Stimulated activated CD4-positive, alpha-beta T cell treated with anti-CD3 and anti-CD28 coated beads, Interleukin-12 subunit alpha, Interleukin-12 subunit beta, amount 100 ng/mL, for 48 hours (primary cell): Measurements from ENCODE around the gene TJAP1.

Source experiments
- DNase-seq, 3 donors: peaks; one replicate each; pipeline ENCODE4 v3.0.0-alpha.2; 2020; ENCODE audit warnings: low read depth in 2 of 3, low spot score in 1 of 3

TJAP1 gene

DNA sequence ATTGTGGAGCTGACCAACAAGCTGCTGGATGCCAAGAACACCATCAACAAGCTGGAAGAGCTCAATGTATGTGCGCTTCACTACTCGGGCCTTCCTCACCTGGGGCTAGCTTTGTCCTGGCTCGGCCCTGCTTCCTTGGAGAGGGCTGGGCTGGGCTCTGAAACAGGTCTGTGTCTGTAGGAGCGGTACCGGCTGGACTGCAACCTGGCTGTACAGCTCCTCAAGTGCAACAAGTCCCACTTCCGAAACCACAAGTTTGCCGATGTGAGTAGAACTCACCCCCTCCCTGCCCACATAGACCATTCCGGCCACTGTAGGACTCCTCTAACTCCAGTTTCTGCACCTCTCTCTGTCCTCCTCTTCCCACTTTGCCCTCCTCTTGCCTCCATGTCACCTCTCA is 26.1 kb downstream of the TJAP1 start:
- no peak for DNase-seq

DNA sequence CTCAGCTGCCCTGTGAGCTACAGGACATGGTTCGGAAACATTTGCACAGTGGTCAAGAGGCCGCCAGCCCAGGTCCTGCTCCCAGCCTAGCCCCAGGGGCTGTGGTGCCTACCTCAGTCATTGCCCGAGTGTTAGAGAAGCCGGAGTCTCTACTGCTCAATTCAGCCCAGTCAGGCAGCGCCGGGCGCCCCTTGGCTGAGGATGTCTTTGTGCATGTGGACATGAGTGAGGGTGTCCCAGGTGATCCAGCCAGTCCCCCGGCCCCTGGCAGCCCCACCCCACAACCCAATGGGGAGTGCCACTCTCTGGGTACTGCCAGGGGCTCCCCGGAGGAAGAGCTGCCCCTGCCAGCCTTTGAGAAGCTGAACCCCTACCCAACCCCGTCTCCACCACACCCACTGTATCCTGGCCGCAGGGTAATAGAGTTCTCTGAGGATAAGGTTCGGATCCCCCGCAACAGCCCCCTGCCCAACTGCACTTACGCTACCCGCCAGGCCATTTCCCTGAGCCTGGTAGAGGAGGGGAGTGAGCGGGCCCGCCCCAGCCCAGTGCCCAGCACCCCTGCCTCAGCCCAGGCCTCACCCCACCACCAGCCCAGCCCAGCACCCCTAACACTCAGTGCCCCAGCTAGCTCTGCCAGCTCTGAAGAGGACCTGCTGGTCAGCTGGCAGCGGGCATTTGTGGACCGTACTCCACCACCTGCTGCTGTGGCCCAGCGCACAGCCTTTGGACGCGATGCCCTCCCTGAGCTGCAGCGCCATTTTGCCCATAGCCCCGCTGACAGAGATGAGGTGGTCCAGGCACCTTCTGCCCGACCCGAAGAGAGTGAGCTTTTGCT is 27.6 kb downstream of the TJAP1 start:
- no peak for DNase-seq

DNA sequence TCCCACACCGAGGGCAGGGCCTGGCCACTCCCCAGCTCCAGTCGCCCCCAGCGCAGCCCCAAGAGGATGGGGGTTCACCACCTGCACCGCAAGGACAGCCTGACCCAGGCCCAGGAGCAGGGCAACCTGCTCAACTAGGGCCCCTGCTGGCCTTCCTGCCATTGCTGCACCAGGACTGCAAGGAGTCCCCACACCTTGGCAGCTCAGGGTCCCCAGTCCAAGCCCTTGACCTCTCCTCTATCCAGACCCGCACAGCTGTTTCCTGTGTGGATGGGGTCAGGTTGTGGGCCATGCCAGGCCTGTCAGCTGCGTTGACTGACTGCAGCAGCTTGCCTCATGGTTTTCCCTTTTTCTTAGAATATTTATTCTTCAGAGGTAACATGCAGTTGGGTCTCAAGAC is 28.3 kb downstream of the TJAP1 start:
- no peak for DNase-seq

DNA sequence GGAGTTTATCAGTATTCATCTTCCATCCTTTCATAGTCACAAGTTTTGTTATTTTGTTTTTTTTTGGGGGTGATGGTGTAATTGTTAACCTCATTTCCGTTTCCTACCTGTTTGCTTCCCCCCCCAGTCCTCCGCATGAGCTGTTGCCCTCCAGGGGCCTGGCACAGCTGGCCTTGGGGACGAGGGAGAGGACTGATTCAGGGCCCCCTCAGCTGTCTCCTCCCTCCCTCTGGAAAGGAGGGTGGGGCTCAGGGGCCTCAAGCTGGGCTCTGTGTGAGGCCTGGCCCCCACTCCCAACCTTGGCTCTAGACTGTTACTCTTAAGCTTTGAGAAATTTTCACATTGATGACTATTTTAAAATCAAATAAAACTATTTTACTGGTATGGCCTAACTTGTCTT is 28.8 kb downstream of the TJAP1 start:
- DNase-seq, result no peak

DNA sequence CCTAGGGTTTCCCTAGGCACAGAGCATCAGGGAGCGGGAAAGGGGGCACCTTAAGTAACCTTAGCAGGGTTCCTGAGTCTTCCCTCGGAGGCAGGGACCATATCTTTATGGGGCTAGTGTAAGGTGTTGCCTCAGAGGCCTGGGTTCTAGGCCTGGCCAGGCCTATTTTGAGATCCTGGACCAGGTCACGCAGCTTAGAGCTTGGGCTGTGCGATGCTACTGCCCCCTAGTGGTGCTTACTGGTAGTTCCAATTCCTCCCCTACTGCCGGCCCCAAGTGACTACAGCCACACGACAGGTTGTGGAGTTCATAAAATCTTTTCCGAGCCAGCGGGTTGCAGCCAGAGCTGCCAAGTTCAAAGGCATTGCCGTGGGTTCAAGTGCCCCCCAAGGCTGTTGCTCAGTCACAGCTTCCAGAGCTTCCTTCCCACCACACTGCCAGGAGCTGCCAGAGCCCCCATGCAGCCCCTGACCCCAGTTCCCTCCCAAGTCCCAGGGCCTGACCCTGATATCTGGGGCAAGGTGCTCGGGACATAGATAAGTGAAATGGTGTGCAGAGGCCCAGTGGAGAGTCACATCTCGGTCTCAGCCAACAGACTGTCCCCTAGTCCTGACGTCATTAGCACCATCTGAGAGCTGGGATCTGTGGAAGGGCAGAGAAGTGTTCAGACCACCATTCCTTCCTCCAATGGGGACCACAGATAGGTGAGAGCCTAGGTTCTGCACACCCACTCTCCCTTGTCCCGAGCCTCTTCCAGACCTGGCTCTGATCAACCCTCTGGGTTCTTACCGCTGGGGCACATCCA is 29.5 kb downstream of the TJAP1 start:
- DNase-seq, result peak; percentile 65 to 86 (median 68)

DNA sequence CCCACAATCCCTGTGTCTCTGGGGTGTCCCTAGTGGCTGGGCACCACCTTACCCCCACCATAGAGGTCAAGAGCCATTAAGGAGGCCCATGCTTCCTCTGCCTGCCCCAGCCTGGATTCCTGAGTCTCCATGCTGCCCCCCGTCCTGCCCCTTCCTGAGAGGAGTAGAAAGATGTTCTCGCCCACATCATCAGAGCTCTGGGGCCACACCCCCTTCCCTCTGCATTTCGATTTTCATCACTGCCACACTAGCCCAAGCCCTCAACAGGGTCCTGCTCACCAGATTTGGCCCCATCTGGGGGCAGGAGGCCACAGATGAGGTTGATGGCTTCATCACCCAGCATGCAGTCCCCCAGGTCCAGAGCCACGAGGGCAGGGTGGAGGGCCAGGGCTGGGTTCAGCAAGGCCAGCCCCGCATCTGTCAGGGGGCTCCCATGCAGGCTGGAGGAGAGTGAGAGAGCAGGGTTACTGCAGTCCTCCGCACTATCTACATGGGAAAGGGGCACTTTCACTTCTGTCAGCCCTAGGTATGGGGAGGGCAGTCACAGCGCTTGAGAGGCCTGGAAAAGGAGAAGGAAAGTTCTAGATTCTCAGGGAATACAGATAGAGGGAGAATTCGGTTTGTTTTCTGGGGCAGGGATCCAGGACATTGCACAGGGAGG is 31.2 kb downstream of the TJAP1 start:
- DNase-seq, result no peak

DNA sequence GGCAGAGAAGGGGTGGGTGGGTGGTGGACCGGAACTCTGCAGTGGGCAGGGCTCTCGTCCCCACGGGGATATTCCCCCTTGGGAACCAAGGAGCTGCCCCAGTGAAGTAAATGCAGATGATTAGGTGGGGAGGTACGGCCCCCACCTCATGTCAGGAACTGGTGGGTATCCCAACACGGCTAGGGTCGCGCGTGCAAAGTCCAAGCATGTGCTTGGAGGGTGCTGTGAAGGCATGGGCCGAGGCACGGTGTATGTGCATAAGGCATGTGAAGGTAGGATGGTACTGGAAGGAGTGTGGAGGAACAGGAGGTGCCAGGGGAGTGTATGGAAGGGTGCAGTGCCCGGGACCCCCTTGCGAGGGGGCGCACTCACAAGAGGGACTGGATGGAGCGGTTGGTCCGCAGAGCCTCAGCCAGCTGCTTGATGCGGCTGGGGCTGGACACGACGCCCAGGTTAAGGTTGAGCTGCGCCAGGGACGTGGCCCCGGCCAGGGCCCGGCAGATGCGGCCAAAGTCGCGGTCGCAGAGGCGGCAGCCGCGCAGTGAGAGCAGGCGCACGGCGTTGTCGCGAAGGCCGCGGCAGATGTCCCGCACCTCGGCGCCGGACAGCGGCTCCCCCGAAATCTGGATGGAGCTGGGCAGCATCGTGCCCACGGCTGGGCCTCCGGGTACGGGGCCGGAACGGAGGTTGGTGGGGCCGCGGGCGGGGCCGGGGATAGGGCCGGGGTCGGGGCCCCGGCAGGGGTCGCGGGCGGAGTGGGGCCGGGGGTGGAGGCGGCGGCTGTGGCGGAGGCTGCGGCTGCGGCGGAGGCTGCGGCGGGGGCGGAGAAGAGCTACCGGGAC is 32.0 kb downstream of the TJAP1 start:
- no peak for DNase-seq

DNA sequence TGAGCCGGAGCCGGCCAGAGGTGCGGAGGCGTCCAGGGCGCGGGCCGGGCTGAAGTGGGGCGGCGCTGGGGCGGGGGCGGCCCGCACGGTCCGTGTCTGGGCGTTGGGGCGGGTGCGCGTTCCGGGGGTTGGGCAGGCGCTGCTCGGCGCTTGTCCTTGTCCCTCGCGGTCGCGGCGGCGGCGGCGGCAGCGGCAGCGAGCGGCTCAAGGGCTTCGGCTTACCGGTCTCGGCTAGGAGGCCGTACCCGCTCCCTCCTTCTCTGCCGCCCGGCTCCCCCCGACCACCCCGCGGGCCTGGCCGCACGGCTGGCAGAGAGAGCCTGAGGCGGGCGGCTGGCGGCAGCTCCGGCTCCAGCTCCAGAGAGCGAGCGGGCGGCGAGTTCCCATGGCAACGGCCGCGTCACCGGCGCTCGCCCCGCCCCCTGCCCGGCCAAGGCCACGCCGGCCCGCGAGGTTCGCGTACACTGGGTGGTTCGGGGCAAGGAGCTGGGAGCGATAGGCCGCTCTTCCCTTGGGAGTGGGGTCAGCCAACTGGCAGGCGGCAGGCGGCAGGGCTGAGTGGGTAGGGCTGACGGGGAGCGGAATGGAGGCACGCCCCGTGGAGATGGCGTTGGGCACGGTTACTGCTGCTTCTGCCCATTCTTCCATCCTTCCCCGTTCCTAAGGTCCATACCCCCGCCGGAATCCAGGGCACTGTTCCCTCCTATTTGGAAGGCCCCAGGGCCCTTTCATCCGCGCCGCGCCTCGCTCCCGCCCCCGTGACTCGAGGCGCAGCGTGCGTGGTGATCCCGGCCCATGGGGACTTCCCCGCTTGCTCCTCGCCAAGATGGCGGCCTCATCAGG is 32.8 kb downstream of the TJAP1 start, which contains the start of gene LRRC73:
Gene LRRC73, minus strand, starts transcription at position 363 of the 843 bp plus-strand sequence. CDS start 561 bp downstream, outside the sequence.
- DNase-seq, result peak; percentile 33 to 78 (median 58)

DNA sequence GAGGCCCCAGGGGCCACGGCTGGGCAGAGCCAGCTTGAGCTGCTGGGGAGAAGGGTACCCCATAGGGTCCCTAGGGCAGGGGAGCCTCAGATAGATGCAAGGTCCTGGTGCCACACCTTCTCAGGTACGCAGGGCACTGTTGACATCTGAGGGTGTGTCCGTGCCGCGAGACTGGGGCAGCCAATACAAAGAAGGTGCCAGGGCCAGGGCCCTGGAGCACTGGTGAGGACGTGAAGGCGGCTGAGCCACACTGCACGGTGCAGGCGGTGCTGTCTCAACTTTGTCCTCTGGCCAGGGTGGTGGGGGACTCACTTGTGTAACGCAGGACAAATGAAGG is 33.4 kb downstream of the TJAP1 start:
- DNase-seq, result no peak

DNA sequence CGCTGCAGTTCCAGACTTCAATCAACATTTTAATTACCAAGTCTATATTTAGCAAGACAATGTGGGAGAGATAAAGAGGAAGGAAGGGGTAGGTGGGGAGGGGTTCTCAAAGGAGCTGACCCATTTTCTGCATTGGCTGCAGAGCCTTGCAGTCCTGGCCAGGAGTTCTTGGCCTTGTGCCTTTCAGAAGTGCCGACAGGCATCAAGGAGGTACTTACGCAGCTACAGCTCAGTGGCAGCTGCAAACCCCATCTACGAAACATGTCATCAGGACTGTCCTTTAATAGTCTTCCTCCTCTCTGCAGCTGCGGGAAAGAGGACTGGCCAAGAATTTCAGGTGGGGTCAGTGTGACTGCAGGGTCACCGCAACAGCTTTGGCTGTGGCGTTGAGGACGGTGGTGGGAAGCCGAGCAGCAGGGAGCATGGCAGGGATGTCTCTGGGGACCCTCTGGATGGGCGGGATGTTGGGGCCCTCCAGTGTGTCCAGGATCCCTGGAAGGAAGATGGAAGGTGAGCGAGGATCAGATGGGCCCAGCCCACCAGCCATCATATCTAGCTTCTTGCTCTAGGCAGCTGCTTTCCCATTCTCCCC is 34.5 kb downstream of the TJAP1 start:
- no peak for DNase-seq

DNA sequence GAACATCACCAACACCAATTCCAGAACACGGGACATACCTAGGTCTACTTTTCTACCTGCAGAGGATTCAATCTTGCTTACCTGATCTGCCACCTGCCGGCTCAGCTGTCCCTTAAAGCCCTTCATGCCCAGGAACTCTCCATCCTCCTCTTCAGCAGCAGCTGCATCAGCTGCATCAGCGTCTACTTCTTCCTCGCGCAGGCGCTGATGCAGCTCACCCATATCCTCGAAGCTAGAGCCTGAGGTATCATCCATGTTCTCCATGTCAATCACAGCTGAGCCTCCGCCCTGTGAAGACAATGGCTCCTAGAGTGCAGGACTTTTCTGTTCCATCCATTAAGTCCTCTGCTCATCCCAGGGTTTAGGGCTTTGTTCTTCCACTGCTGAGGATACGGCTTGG is 38.4 kb downstream of the TJAP1 start:
- DNase-seq, result no peak

DNA sequence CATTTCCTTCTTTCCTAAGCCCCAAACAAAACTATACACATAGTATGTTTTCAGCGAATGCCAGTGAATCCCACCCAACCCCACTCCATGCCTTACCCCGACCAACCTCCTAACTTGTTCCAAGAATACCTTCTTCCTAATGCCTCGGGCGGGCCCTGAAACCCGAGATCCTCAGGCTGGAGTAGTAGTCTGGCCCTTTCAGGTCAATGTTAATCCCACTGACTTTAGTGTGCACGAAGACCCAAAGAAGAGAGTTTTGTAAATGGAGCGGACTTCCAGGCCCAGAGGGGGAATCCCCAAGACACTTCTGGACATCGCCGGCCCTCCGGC is 39.0 kb downstream of the TJAP1 start:
- DNase-seq, result no peak

DNA sequence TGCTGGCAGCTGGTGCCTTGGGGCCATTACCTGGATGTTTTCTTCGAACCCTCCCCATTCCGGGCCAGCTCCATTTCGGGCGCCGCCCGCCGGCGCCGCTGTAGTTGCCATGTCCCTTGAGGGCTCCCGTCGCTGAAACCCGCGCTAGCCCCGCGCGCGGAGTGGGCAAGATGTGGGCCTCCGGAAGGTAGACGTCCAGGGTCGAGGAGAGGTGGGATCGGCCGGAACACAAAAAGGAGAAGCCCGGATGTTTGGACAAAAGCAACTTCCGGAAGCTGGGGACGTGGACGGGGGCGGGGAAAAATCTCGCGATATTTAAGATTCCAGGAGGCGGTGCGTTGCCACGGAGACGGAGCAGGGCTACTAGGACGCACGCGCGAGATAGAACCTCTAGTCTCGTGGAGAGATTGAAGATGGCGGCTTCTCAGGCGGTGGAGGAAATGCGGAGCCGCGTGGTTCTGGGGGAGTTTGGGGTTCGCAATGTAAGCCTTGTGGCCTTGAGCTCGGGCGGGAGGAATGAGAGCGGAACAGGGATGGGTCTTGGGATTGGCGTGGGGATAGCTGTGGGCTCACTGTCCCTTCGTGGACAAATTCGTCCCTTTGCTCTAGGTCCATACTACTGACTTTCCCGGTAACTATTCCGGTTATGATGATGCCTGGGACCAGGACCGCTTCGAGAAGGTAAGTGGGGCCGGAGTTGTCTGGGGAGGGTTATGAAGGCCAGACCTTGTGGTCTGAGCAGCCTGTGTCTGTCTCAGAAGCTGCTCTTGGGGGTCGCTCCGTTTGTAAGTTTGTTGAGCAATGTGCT is 39.5 kb downstream of the TJAP1 start, which contains the start of the genes POLR1C and YIPF3:
Gene POLR1C, plus strand, starts transcription at position 393 of the 808 bp plus-strand sequence. Its CDS starts 21 bp downstream, at position 414.
Gene YIPF3, minus strand, starts transcription at position 230 of the 808 bp plus-strand sequence. Its CDS starts 119 bp downstream, at position 111.
- peak; percentile 96 to 97 (median 97) for DNase-seq

DNA sequence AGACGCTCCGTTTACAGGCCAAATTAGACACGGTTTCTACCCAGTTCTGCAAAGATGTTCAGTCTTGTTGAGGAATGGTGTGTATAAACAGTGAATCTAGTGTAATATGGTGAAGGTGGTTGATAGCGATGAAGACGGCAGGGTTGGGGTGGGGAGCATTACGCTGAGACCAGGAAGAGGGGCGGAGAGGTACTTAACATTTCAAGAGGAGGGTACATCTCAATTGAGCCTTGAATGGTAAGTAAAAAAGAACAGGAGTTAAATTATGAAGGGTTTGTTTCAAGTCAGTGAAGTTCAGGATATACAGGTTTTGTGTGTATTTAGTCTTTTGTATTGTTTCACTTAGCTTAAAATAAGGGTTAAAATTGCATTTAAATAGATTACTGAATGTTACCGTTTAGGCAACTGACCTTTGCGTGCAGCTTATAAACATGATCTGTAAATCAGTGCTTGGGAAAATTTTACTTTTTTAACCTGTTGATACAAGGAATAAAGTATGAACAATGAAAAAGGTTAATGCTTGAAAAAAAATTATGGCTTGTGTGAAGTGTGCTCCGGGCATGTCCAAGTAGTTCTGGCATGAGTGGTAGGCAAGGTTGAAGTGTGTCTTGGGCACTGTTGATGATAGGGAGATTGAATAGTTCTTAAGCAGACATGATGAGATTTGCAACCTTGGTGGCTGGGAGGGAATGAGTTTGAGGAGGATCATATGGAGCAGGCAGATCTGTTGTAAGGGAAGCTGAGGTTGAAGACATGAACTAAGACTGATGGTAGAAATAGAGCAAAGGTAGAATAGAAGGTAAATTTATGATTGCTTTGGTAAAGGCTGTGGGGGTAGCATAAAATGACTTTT is 40.4 kb downstream of the TJAP1 start:
- DNase-seq, result no peak

DNA sequence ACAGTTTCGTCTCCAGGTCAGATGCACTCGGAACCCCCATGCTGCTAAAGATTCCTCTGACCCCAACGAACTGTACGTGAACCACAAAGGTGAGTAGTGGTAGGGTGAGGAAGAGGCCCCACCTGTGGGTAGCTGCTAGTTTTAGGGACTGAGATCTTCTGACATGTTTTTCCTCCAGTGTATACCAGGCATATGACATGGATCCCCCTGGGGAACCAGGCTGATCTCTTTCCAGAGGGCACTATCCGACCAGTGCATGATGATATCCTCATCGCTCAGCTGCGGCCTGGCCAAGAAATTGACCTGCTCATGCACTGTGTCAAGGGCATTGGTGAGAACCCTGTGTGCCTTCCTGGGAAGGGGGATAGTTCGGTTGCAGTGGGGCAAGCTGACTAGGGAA is 42.7 kb downstream of the TJAP1 start:
- DNase-seq, result no peak

DNA sequence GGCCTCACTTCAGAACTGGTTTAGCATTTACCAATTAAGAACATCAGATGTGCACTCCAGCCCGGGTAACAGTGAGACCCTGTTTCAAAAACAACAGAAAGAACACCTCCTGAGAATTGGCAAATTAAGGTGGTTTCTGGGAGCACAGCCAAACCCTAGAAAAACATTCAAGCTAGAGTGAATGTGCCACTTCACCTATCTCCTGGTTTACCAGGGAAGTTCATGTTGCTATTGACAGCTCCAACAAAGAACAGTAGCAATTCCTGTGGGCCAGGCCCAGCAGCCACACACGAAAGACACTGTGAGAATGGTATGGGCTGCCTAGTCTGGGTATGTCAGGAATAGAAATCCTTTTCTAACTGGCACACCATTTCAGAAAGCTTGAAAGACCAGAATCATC is 44.5 kb downstream of the TJAP1 start:
- DNase-seq, result no peak

DNA sequence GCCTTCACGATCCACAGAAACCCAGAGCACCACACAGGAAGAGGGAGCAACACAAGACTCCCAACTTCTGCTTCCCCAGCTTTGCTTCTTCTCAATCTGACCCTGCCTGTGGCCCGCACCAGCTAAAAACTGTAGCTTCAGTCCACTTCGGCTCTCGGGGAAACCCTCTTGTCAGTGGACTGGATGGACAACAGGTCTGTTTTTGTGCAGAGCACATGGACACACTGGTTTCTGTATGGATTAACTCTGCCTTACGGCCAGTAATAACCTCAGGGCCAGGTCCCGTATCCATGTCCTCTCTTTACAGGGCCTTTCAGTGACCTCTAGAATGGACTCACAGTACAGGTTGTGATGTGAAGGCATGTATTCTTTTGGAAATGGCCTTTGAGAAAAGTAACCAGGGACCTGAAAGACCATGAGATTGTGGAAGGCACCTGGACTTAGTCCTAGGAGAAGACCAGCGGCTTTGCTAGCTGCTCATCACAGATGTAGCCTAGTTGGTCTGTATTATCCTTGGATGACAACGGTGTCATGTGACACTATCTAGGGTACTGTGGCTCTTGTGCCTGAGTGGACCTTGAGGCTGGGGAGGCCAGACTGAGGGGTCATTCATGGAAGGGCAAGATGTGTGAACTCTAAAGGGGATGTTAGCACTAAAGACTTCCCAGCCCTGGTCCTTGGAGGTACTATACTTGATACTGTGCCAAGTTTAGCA is 45.3 kb downstream of the TJAP1 start:
- no peak for DNase-seq
